HG02970 (cell line): Measurements from ENCODE around the gene NCEH1.
"Not testable (repeated sequence)": the region's sequence is repeated elsewhere in the genome, so short reads cannot be mapped to it uniquely, and the experiment has no call there.

Experiments
- ATAC-seq: cut with Tn5 transposase; IDR thresholded peaks from one replicate; pipeline ENCODE4 v1.9.1; 2021; ENCODE audit warnings: mild to moderate bottlenecking, moderate library complexity, moderate number of reproducible peaks; ENCODE audit not compliant: unreplicated experiment, low FRiP score

Gene NCEH1, protein sequence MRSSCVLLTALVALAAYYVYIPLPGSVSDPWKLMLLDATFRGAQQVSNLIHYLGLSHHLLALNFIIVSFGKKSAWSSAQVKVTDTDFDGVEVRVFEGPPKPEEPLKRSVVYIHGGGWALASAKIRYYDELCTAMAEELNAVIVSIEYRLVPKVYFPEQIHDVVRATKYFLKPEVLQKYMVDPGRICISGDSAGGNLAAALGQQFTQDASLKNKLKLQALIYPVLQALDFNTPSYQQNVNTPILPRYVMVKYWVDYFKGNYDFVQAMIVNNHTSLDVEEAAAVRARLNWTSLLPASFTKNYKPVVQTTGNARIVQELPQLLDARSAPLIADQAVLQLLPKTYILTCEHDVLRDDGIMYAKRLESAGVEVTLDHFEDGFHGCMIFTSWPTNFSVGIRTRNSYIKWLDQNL

DNA sequence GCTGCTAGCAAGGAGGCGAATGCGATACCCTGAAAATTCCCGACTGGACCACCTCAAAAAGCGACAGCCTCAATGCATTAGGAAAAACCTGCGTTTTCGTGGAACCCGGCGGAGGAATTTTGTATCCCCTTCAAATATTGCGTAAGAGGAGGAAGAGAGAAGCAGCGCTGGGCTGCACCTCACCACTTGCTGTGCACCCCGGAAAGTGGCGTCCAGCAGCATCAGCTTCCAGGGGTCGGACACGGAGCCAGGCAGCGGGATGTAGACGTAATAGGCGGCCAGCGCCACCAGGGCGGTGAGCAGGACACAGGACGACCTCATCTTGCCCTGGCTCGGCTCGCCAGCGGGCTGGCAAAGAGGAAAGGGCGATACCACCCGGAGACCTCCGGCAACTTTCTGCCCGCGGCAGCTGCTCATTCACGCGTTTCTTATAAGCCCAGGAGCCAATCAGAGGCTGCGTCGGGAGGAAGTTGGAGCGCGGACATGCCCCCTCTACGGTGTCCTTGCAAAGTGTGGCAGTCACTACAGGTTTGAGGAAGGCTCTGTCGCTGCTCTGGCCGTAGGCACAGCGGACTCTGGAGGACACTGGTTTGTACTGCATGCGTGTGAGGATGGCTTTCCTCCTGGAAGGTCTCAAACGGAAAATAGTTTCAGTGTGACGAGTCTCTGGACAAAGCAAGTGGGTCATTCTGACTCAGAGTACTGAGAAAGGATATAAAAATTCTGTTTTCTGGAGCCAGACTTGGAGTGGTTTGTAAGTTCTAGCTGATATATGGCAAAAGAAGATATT is at the start of gene NCEH1:
TSS of gene NCEH1 (minus strand) at position 404 of the 790 bp plus-strand sequence. CDS start at position 321, 83 bp downstream.
- peak; percentile 99 for ATAC-seq

DNA sequence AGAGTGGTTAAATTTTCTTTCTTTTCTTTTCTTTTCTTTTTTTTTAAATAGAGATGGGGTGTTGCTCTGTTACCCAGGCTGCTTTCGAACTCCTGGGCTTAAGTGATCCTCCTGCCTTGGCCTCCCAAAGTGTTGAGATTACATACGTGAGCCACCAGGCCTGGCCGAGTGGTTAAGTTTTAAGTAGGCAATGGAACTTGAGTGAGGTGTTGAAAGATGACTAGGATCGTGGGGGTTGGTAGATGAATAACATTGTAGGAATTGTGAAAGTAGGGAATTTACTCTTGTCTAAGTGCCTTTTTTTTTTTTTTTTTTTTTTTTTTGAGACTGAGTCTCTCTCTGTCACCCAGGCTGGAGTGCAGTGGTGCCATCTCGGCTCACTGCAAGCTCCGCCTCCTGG is 49.5 kb upstream of the NCEH1 start:
- not testable (repeated sequence) for ATAC-seq

DNA sequence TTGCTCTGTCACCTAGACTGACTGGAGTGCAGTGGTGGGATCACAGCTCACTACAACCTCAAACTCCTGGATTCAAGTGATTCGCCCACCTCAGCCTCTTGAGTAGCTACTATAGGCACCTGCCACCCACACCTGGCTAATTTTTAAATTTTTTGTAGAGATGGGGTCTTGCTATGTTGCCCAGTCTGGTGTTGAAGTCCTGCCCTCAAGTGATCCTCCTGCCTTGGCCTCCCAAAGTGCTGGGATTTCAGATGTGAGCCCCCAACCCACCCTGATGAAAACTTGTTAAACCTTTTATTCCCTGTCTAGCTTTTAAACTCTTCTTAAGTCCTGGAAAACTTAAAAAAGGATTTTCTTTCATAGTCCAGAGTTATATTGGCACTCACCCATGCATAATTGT is 42.3 kb upstream of the NCEH1 start:
- ATAC-seq, result no peak

DNA sequence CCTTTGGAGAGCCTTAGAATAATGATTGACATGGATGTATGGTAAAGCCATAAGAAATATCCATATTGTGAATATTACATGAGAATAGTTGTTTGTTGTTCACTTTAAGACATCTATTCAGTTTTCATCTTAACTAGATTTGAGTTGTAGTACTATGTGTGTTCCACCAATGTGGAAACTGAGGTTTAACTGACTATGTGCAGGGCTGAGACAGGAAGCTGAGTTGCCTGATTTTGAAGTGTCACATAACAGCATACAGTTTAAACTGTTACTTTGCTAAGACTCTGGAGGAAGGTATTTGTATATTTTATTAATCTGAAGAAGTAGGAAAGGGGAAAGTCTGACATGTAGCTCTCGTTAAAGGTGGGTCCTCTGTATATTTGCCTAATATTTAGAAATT is 41.8 kb upstream of the NCEH1 start:
- no peak for ATAC-seq

DNA sequence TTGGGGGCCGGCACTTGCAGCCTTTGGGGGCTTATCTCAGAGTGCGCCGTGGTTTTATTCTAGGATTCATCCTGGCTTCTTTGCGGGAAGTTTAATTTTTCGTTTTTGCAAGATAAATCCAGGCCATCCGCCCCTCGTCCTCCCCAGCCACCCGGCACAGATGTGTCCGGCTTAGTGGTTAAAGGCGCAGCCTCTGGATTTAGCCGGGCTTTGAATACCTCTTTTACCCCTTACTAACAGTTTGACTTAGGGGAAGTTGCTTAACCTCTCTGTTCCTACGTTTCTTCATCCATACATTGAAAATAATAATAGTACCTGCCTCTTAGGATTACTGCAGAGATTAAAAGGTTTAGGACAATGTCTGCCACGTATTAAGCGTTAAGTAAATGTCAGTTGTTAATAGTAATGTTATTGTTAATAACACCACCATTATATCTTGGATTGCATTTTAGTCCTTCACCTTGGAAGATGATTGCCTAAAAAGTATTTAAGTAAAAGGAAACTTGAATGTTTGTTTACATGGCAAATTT is 40.4 kb upstream of the NCEH1 start:
- ATAC-seq, result no peak

DNA sequence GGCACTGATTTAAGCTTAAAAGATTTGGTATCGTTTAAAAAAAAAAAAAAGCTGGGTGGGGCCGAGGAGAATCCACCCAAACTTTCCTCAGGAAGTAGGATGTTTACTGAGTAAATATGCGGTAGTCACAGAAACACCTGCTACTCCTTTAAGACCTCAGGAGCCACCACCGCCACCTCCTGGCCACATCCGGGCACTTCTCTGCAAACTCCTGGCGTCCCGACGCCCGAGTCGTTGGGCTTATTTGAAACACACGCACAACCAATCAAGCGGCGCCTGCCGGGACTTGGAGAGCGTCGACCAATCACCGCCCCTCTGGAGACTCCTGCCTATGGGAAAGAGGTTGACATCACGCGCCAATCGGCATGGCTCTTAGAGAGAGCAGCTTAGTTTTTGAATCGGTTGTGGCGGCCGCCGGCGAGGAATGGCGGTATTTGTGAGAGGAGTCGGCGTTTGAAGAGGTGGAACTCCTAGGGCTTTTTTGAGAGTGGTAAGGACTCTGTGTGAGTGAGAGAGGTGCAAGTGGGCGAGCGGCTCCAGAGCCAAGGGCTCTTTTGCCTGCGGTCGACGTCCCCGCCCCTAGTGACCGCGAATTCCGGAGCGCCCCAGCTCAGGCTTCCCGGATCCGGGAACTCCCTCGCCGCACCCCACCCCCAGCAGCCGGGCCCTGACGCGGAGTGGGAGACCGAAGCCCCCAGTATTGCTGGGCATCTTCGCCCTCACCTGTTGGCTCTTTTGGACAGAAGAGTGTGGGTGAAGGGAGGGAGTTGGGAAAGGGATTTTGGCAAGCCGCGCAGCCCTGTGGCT is 39.7 kb upstream of the NCEH1 start, which contains the start of gene ECT2:
TSS of gene ECT2 (plus strand) at position 359 of the 807 bp plus-strand sequence. CDS start 3,805 bp downstream, outside the sequence.
- peak; percentile 98 for ATAC-seq

DNA sequence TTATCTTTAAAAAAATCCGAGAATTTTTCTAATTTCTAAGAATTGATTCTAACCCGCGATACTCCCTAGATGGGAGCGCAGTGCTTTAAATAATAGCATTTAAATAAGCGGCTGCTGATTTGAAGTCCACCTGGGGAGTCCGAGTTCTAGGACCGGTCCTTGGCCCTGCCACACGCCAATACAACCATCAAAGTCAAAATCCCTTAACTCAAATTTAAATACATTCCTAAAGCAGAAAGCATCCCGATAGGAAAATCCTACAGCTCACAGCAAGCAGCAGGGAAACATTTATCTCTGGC is 39.2 kb upstream of the NCEH1 start:
- no peak for ATAC-seq

DNA sequence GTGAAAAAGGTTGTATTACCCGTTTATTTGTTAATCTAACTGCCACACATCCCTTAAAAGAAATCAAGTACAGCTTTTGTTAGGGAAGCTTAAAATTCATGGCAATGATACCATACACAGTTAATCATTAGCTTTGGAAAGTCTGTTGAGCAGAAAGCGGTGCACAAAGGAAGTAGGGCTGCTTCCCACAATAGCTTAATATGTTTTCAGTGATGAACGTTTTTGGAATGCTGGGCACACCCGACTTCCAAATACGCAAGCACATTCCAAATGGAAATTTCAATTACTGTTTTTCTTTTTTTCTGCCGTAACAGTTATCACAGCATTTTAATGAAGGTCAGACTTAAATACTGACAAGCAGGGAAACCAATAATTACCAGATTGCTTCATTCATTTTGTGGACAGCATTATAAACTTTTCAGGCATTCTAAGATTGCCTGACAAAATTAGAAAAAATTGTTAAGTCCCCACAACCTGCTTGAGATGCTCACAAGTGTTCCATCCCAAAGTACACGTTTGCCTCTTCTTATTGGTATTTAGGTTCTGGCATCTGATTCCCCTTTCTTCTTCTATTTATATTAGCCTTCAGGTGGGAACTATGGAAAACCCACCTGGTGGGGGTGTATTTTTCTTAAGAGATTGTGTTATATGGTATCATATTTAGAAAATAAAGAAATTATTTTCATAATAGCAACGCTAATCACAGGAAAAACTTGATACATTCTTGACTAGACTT is 38.5 kb upstream of the NCEH1 start:
- no peak for ATAC-seq

DNA sequence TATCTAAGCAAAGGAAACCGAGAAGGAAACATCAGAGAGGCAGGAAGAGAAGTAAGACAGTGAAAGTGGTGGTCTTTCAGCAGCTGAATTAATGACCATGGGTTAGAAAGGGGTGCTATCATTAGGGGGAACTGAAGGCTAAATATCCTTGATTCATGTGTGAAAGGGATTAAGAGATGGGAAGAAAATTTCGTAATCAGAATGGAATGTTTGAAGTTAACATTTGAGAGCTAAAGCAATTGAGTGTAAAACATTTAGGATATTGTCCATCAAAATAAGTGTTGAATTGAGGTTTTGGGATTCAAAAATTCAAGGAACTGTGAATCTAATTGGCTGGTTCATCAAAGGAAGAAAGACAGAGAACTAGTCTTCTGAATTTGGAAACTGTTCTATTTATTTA is 35.6 kb upstream of the NCEH1 start:
- no peak for ATAC-seq

DNA sequence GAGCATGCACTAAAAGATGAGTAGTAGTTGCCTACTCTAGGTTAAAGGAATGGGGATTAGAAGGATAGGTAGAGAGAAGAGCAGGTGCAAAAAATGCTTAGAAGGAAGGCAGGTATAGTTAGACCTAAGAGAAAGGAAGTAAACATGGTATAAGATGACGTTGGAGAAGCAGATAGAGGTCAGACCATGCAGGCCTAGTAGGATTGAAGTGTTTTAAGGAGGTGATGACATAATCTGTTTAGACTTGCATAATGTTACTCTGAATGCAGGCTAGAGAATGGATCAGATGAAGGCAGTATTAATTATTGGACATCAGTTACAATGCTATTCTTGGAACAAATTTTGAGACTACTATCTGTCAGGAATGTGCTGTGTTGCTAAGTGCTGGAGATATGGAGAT is 28.6 kb upstream of the NCEH1 start:
- no peak for ATAC-seq

DNA sequence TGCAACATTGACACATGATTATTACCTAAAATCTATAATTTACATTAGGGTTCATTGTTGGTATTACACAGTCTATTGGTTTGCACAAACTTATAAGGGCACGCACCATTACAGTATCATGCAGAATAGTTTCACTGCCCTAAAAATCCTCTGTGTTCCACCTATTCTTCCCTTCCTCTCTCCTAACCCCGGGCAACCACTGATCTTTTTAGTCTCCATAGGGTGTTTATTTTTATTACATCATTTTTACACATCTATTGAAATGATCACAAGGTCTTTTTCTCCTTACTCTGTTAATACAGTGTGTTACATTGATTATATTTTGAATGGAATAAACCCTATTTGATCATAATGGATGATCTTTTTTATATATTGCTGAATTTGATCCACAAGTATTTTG is 24.1 kb upstream of the NCEH1 start:
- no peak for ATAC-seq

DNA sequence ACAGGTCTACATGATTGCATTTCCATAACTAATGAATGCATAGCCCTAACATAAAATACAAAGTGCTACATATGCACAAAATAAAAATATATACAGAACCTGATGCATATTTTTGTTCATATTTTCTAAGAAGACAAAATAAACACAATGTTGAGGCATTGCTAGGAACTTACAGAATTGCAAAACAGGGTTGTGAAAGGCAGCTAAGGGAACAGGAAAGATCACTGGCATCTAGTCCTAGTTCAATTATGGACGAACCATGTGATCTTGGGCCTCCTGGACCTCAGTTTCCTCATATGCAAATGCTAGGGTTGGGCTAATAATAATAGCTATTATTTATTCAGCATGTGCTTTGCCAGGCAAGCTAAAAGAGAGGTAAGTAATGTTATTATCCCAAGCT is 15.5 kb upstream of the NCEH1 start:
- ATAC-seq, result no peak

DNA sequence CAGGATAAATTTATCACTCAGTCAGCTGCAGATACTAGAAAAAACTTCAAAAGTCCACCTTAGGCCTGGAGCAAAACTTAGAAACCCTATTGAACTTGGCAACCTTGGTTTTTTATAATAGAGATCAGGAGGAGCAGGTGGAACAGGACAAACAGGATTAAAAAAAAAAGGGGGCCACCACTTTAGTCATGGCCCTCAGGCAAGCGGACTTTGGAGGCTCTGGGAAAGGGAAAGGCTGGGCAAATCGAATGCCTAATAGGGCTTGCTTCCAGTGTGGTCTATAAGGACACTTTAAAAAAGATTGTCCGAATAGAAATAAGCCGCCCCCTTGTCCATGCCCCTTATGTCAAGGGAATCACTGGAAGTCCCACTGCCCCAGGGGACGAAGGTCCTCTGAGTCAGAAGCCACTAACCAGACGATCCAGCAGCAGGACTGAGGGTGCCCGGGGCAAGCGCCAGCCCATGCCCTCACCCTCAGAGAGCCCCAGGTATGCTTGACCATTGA is 11.7 kb upstream of the NCEH1 start:
- ATAC-seq, result not testable (repeated sequence)

DNA sequence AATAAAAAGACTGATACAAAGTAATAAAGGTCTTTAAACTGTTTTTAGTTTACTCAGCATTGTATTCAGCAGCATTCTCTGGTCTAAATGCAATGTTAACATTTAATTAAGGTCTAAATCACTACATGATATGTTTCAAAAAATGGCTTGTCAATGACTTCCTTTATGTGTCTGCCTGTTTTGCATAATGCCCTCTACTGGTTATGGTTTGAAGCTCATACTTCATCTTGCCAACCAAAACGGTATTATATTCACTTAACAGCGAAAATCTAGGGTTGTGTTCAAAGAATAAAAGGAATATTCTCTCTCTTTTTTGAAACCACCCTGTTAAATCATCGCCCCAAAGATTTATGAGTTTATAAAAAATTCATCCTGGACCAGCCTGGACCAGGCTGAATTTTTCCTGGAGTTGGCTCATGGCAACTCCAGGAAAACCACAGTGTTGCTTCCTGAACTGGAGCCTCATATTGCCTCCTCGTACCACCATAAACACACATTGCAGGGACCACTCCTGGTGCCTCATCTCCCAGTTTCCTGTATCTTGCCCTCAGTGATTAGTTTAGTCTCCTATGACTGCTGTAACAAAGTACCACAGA is 6.7 kb upstream of the NCEH1 start:
- no peak for ATAC-seq

DNA sequence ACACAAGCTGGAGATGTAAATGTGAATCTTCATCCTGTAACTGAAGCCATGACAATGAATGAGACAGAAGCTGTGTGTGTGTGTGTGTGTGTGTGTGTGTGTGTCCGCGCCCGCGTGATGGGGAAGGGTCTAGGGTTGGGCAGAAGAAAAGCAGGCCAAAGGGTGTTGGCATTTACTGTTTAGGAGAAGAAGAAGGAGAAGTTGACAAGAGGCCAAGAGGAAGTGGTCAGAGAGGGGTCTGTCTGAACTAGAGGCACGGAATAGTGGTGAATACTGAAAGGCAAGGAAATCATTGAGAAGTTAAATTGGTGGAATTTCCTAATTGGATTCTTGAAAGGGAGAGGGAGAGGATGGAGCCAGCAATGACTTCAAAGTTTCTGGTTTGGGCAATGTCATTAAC is 5.6 kb upstream of the NCEH1 start:
- no peak for ATAC-seq

DNA sequence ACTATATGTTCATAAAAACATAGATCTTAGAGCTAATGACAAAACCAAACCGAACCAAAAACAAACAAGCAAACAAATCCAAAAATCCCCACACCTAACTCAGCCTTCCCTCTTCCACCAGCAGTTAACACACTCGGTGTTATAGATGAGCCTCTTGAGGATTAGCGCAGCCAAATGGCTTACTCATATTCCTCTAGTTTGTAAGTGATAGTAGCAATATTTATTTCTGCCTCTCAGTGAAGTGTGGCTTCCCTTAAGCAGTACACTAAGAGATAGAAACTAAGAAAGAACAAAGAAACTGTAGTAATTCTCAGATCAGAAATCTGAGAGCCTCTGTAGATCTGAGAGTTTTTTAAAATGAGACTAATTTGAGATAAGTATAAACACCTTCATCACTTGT is 2.4 kb upstream of the NCEH1 start:
- ATAC-seq, result no peak

DNA sequence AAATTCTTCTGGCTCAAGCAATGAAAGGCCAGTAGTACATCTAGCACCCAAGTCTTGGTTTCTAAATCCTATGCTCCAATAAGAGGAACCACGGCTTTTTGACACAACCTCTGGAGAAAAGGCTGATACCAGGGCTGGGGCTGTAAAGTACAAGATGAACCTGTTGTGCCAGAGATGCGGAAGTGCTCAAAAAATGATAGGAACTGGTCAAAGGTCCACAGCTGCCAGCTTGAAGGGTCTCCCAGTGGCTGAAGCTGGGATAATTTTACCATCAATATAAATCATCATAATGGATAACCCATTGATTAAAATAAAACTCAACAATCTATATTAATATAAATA is 558 bp upstream of the NCEH1 start:
- ATAC-seq, result no peak

DNA sequence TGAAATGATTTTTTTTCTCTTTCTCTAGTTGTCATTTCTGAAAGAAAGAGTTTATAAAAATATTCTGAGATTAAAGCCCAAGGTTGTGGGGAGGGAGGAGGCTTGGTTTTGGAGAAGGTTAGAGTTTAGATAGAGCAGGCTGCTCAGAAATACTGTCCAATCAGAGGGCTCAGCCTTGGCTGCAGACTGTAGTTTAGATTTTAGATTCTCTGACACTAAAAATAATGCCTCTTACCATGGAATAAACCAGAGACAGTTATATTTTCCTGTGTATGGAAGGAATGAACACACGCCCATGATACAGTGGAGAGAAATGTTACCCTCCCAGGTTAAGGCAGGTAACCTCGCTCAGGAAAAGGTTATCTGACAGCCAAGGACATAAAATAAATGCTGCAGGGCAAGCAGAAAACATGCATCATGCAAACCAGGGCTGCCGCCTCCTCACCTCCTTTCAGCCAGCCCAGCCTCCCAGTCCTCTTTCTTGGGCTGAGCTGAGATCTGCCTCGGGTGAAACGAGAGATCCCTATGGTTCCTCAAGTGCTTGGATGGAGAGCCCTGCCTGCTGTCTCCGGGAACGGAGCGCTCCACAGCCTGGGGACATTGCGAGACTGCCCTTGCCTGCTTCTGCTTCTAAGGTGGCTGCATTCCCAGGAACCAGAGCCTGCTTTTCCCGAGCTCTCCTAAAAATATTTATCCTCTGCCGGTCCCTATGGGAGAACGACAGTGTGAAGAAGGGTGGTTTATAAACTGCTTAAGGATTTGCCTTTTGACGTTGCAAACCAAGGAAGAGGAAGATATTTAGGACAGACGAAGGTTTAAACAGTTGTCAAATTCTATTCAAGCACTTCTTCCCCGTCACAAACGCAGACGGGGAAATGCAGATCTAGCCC is 848 bp downstream of the NCEH1 start:
- ATAC-seq, result no peak
